Nephron (organoid): ENCODE measurements around the gene OR1F1.

Experiments used
- H3K27ac Mint-ChIP-seq, 3 experiments: 2 replicates each; pipeline ENCODE4 v1.8.0; 2020; ENCODE audit warnings: mixed read lengths in 3 of 3, mild to moderate bottlenecking in 2 of 3, moderate library complexity in 1 of 3
- H3K27me3 Mint-ChIP-seq: 2 replicates; pipeline ENCODE4 v1.8.0; 2021; ENCODE audit warnings: low read depth, mild to moderate bottlenecking, moderate library complexity, mixed read lengths
- H3K36me3 Mint-ChIP-seq: 2 replicates; pipeline ENCODE4 v1.8.0; 2020; ENCODE audit warnings: low read depth, mixed read lengths
- H3K4me1 Mint-ChIP-seq: 2 replicates; pipeline ENCODE4 v1.8.0; 2020; ENCODE audit warnings: mixed read lengths
- H3K4me3 Mint-ChIP-seq, 3 experiments: 2 replicates each; pipeline ENCODE4 v1.8.0; 2020; ENCODE audit warnings: mild to moderate bottlenecking in 3 of 3, mixed read lengths in 3 of 3, moderate library complexity in 2 of 3
- H3K9me3 Mint-ChIP-seq: 2 replicates; pipeline ENCODE4 v1.8.0; 2020; ENCODE audit warnings: mixed read lengths
- TF ChIP-seq, protein P1 (sequence below), 3 experiments: fragments of 200-600 bp; sonication (generic); IDR thresholded peaks; one replicate each; pipeline ENCODE4 v1.5.0; 2021; ENCODE audit warnings: antibody characterized with exemption in 3 of 3; ENCODE audit not compliant: unreplicated experiment in 3 of 3

OR1F1 gene

DNA sequence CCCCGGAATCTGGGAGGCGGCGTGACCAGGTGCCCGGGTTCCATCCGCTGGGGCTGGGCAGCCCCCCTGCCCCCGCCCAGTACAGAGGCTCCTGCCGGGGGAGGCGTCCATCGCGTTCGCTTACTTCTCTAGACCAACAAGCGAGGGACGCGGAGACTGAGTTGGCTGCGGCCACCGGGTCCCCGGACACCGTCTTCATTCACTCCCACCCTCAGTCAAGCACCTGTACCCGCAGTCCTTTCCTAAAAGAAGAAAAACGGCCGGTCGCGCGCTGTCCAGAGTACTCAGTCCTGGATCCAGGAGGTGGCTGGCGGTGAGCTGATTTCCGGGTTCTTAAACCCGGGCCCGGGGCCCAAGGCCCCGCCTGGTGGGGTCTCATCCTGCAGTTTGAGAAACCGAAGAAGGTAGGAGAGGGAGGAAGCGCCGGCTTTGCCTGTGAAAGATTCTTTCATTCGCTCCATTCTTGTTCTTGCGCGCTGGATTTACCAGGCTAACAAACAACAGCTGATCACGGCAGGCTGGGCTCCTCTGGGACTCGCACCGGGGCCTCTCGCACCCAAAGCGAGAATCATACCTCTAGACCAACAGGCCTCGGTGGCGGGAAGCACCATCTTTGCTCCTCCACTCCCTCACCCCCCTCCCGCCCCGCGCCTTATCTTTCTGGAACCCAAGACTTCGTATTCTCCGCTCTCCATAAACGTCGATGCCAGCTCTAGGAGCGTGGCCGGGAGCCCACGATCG is 17.4 kb upstream of the OR1F1 start:
- H3K4me3 Mint-ChIP-seq: no peak overlapping the region
- peaks cover 7% of the 10 kb centered on the region for H3K9me3 Mint-ChIP-seq
- H3K36me3 Mint-ChIP-seq: no peaks in the 10 kb centered on the region
- no peak overlapping the region for H3K27ac Mint-ChIP-seq
- TF ChIP-seq, protein P1, sequence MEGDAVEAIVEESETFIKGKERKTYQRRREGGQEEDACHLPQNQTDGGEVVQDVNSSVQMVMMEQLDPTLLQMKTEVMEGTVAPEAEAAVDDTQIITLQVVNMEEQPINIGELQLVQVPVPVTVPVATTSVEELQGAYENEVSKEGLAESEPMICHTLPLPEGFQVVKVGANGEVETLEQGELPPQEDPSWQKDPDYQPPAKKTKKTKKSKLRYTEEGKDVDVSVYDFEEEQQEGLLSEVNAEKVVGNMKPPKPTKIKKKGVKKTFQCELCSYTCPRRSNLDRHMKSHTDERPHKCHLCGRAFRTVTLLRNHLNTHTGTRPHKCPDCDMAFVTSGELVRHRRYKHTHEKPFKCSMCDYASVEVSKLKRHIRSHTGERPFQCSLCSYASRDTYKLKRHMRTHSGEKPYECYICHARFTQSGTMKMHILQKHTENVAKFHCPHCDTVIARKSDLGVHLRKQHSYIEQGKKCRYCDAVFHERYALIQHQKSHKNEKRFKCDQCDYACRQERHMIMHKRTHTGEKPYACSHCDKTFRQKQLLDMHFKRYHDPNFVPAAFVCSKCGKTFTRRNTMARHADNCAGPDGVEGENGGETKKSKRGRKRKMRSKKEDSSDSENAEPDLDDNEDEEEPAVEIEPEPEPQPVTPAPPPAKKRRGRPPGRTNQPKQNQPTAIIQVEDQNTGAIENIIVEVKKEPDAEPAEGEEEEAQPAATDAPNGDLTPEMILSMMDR (IDR thresholded peaks at IDR 0.05; ENCODE audit: unreplicated experiment in 3 of 3): no peak
- H3K4me1 Mint-ChIP-seq: peaks cover 9% of the 10 kb centered on the region
- peaks cover 95% of the 10 kb centered on the region for H3K27me3 Mint-ChIP-seq

GRCh38 chr16:3171181-3171854 is 16.7 kb upstream of the OR1F1 start:
- TF ChIP-seq, protein P1 (IDR thresholded peaks at IDR 0.05; ENCODE audit: unreplicated experiment in 3 of 3): no peak
- Mint-ChIP-seq H3K36me3 (no peaks in the 10 kb centered on the region), H3K4me3 (no peak overlapping the region), H3K4me1 (peaks cover 9% of the 10 kb centered on the region), H3K9me3 (peaks cover 7% of the 10 kb centered on the region), H3K27me3 (peaks cover 96% of the 10 kb centered on the region), H3K27ac (no peak overlapping the region)

DNA sequence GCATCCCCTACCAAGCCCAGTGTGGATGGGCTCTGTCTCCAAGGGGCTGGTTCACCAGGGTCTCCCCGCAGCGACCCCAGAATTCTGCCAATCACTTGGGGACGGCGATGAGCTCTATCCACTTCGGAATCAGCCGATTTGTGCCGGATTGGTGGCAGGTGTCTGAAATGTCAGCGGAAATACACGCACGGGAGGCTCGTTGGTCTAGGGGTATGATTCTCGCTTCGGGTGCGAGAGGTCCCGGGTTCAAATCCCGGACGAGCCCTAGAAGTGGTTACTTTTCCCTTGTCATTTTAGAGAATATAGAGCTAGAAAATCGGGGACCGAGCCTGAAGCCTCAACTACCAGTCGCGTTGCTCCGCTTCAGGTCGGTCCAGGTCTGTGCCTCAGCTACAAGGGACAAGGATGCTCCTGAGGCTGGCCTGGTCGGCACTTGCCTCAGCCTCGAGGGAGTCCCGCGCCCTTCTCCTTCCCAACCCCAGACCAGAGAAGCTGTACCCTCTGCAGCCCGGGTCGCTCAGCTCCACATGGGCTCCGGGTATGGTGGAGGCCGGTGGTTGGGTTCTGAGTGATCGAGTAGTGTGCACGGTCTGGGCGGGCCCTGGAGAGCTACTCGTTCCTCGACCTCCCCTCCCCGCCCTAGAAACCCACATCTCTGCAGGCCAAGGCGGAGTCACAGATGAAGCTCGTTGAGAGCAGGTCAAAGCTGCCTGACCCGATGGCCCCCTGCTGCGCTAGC is 16.0 kb upstream of the OR1F1 start:
- Mint-ChIP-seq H3K27ac (no peak overlapping the region), H3K9me3 (peaks cover 7% of the 10 kb centered on the region), H3K27me3 (peaks cover 96% of the 10 kb centered on the region)

DNA sequence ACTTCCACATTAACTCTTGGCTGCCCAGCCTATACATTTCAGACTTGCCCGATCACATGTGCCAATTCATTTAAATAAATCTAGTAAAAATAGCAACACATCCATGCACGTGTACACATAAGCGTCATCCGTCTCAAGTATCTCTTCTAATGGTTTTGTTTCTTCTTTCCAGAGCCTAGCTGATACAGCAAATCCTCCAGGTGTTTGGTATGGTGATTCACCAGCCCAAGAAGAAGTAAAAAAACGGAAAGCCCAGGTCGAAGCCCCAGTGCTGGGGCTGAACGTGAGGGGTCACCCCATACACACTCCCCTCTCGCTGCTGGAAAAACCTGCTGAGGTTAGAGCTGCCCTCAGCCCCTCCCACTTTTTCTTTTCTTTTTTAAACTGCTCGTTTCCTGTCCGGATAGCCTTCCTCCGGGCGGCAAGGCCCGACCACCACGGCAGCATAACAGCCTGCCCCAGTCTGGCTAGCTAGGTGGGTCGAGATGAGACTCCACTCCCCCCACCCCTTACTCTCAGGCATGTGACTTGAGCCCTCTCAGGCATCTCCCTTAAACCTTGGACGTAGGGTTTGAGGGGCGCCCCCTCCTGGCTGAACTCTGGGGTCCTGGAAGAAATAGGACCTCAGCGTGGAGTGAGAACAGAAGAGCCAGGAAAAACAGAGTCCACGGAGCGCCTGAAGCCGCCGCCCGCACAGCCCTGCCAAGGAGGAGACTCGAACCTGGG is 13.9 kb upstream of the OR1F1 start:
- H3K27ac Mint-ChIP-seq: no peak overlapping the region
- TF ChIP-seq, protein P1 (IDR thresholded peaks at IDR 0.05; ENCODE audit: unreplicated experiment in 3 of 3): peak in 2 of 3 experiments; percentile 29 to 45
- peaks cover 98% of the 10 kb centered on the region for H3K27me3 Mint-ChIP-seq
- peaks cover 9% of the 10 kb centered on the region for H3K9me3 Mint-ChIP-seq
- peaks cover 9% of the 10 kb centered on the region for H3K4me1 Mint-ChIP-seq
- H3K36me3 Mint-ChIP-seq: no peaks in the 10 kb centered on the region
- peak overlapping the region; percentile 39 to 68 (median 47) for H3K4me3 Mint-ChIP-seq

More for the DNA sequence above, 16.0 kb upstream of the OR1F1 start:
- Mint-ChIP-seq H3K4me1 (peaks cover 9% of the 10 kb centered on the region), H3K36me3 (no peaks in the 10 kb centered on the region), H3K4me3 (no peak overlapping the region)
- TF ChIP-seq, protein P1 (IDR thresholded peaks at IDR 0.05; ENCODE audit: unreplicated experiment in 3 of 3): no peak

DNA sequence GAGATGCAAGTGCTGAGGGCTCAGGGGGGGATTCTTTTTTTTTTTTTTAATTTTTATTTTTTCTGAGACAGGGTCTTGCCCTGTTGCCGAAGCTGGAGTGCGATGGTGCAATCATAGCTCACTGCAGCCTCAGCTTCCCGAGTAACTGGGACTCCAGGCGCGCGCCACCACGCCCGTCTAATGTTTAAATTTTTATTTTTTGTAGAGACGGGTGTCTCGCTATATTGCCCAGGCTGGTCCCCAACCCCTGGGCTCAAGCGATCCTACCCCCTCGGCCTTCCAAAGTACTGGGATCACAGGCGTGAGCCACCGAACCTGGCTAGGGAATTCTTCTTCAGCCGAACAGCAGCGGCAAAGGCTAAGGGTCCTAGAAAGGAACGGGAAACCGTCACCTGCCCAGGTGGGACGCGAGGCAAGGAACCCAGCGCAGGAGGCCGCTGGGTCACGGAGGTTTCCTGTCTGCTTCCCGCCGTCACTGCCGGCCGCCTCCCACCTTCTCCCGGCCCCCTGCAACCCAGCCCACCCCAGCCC is 13.3 kb upstream of the OR1F1 start:
- Mint-ChIP-seq H3K4me1 (peaks cover 9% of the 10 kb centered on the region), H3K4me3 (peak overlapping the region in 1 of 3 experiments; percentile 68), H3K27ac (no peak overlapping the region), H3K27me3 (peaks cover 98% of the 10 kb centered on the region), H3K36me3 (no peaks in the 10 kb centered on the region), H3K9me3 (peaks cover 9% of the 10 kb centered on the region)
- TF ChIP-seq, protein P1 (IDR thresholded peaks at IDR 0.05; ENCODE audit: unreplicated experiment in 3 of 3): no peak
